ENCODE results near the gene TMEM95. TPM values are rescaled to one million over a fixed set of nuclear protein-coding genes. Genes with fewer than 3 reads are reported as not detected.

The TMEM95 gene
- total and polyA plus RNA-seq, 10 of the 15 experiments (the other 5 are each of a cell fraction or from before 2014, with no cell fraction given) = 0.05 to 0.28 TPM; not detected in 8

DNA sequence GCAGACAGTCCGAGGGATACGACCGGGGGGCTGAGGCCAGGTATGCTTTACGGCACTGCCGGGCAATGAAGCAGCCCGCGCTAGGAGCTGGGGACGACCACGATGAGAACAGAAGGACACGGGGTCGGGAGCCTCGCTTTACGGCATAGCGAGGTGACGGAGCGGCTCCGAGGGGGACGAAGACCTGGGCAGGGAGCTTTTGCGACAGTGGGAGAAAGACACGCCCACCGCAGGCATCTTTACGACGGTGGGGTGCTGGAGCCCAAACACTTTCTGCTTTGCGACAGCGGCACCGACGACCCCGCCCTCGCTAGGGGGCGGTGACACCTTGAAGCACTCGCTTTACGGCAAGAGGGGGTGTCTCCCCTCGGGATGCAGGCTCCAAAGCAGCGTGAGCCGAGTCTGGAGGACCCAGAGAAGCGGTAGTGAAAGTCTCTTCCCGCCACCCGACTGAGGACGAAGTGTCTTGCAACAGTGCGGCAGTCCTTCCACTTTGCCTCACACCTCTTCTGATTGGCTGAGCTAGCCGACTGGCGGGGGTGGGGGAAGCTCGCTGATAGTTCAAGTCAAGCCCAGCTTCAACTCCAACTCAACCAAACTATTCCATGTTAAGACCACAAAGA, 25.5 kb upstream of the TMEM95 start (continued):
- TF ChIP-seq RCOR1 (conservative IDR thresholded peaks at IDR 0.05; ENCODE audit: low read depth, low read length) (no peak), RUNX3 (IDR thresholded peaks at IDR 0.05; ENCODE audit: low read length) (peak; percentile 4), NFIC (IDR thresholded peaks at IDR 0.05; ENCODE audit: low read depth, low read length) (no peak), CBX5 (IDR thresholded peaks at IDR 0.05; ENCODE audit: low read depth) (no peak), KLF5 (IDR thresholded peaks at IDR 0.05; ENCODE audit: partially characterized antibody) (peak; percentile 13), YY1 (IDR thresholded peaks at IDR 0.05; ENCODE audit: low read depth, low read length) (no peak), RBBP5 (conservative IDR thresholded peaks at IDR 0.05) (no peak), SMARCA5 (IDR thresholded peaks at IDR 0.05) (no peak), SIN3A (IDR thresholded peaks at IDR 0.05; ENCODE audit: low read depth, low read length) (peak; percentile 61; the same call in 1 of the 2 replicates), MEF2A (IDR thresholded peaks at IDR 0.05; ENCODE audit: insufficient read depth, low read depth, low read length) (no peak), POU2F2 (IDR thresholded peaks at IDR 0.05; ENCODE audit: borderline replicate concordance, low read depth, low read length) (no peak), BMI1 (IDR thresholded peaks at IDR 0.05; ENCODE audit: borderline replicate concordance) (peak; percentile 73; the same call in 1 of the 2 replicates), CREM (IDR thresholded peaks at IDR 0.05; ENCODE audit: low read depth) (peak; percentile 61; the same call in 1 of the 2 replicates)
- TF ChIP-seq, protein P1, sequence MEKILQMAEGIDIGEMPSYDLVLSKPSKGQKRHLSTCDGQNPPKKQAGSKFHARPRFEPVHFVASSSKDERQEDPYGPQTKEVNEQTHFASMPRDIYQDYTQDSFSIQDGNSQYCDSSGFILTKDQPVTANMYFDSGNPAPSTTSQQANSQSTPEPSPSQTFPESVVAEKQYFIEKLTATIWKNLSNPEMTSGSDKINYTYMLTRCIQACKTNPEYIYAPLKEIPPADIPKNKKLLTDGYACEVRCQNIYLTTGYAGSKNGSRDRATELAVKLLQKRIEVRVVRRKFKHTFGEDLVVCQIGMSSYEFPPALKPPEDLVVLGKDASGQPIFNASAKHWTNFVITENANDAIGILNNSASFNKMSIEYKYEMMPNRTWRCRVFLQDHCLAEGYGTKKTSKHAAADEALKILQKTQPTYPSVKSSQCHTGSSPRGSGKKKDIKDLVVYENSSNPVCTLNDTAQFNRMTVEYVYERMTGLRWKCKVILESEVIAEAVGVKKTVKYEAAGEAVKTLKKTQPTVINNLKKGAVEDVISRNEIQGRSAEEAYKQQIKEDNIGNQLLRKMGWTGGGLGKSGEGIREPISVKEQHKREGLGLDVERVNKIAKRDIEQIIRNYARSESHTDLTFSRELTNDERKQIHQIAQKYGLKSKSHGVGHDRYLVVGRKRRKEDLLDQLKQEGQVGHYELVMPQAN (conservative IDR thresholded peaks at IDR 0.05) = peak; percentile 67
- TF ChIP-seq, protein P2, sequence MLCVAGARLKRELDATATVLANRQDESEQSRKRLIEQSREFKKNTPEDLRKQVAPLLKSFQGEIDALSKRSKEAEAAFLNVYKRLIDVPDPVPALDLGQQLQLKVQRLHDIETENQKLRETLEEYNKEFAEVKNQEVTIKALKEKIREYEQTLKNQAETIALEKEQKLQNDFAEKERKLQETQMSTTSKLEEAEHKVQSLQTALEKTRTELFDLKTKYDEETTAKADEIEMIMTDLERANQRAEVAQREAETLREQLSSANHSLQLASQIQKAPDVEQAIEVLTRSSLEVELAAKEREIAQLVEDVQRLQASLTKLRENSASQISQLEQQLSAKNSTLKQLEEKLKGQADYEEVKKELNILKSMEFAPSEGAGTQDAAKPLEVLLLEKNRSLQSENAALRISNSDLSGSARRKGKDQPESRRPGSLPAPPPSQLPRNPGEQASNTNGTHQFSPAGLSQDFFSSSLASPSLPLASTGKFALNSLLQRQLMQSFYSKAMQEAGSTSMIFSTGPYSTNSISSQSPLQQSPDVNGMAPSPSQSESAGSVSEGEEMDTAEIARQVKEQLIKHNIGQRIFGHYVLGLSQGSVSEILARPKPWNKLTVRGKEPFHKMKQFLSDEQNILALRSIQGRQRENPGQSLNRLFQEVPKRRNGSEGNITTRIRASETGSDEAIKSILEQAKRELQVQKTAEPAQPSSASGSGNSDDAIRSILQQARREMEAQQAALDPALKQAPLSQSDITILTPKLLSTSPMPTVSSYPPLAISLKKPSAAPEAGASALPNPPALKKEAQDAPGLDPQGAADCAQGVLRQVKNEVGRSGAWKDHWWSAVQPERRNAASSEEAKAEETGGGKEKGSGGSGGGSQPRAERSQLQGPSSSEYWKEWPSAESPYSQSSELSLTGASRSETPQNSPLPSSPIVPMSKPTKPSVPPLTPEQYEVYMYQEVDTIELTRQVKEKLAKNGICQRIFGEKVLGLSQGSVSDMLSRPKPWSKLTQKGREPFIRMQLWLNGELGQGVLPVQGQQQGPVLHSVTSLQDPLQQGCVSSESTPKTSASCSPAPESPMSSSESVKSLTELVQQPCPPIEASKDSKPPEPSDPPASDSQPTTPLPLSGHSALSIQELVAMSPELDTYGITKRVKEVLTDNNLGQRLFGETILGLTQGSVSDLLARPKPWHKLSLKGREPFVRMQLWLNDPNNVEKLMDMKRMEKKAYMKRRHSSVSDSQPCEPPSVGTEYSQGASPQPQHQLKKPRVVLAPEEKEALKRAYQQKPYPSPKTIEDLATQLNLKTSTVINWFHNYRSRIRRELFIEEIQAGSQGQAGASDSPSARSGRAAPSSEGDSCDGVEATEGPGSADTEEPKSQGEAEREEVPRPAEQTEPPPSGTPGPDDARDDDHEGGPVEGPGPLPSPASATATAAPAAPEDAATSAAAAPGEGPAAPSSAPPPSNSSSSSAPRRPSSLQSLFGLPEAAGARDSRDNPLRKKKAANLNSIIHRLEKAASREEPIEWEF (IDR thresholded peaks at IDR 0.05; ENCODE audit: insufficient replicate concordance, low read depth, low read length) = no peak
- TF ChIP-seq, protein P3, sequence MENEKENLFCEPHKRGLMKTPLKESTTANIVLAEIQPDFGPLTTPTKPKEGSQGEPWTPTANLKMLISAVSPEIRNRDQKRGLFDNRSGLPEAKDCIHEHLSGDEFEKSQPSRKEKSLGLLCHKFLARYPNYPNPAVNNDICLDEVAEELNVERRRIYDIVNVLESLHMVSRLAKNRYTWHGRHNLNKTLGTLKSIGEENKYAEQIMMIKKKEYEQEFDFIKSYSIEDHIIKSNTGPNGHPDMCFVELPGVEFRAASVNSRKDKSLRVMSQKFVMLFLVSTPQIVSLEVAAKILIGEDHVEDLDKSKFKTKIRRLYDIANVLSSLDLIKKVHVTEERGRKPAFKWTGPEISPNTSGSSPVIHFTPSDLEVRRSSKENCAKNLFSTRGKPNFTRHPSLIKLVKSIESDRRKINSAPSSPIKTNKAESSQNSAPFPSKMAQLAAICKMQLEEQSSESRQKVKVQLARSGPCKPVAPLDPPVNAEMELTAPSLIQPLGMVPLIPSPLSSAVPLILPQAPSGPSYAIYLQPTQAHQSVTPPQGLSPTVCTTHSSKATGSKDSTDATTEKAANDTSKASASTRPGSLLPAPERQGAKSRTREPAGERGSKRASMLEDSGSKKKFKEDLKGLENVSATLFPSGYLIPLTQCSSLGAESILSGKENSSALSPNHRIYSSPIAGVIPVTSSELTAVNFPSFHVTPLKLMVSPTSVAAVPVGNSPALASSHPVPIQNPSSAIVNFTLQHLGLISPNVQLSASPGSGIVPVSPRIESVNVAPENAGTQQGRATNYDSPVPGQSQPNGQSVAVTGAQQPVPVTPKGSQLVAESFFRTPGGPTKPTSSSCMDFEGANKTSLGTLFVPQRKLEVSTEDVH (IDR thresholded peaks at IDR 0.05; ENCODE audit: low read depth, partially characterized antibody) = peak; percentile 87
- TF ChIP-seq, protein P4, sequence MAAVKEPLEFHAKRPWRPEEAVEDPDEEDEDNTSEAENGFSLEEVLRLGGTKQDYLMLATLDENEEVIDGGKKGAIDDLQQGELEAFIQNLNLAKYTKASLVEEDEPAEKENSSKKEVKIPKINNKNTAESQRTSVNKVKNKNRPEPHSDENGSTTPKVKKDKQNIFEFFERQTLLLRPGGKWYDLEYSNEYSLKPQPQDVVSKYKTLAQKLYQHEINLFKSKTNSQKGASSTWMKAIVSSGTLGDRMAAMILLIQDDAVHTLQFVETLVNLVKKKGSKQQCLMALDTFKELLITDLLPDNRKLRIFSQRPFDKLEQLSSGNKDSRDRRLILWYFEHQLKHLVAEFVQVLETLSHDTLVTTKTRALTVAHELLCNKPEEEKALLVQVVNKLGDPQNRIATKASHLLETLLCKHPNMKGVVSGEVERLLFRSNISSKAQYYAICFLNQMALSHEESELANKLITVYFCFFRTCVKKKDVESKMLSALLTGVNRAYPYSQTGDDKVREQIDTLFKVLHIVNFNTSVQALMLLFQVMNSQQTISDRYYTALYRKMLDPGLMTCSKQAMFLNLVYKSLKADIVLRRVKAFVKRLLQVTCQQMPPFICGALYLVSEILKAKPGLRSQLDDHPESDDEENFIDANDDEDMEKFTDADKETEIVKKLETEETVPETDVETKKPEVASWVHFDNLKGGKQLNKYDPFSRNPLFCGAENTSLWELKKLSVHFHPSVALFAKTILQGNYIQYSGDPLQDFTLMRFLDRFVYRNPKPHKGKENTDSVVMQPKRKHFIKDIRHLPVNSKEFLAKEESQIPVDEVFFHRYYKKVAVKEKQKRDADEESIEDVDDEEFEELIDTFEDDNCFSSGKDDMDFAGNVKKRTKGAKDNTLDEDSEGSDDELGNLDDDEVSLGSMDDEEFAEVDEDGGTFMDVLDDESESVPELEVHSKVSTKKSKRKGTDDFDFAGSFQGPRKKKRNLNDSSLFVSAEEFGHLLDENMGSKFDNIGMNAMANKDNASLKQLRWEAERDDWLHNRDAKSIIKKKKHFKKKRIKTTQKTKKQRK (IDR thresholded peaks at IDR 0.05; ENCODE audit: low read depth, low read length) = no peak

All from GM12878 (cell line).